ENCODE results near the gene ZC3H12A.

The ZC3H12A gene

DNA sequence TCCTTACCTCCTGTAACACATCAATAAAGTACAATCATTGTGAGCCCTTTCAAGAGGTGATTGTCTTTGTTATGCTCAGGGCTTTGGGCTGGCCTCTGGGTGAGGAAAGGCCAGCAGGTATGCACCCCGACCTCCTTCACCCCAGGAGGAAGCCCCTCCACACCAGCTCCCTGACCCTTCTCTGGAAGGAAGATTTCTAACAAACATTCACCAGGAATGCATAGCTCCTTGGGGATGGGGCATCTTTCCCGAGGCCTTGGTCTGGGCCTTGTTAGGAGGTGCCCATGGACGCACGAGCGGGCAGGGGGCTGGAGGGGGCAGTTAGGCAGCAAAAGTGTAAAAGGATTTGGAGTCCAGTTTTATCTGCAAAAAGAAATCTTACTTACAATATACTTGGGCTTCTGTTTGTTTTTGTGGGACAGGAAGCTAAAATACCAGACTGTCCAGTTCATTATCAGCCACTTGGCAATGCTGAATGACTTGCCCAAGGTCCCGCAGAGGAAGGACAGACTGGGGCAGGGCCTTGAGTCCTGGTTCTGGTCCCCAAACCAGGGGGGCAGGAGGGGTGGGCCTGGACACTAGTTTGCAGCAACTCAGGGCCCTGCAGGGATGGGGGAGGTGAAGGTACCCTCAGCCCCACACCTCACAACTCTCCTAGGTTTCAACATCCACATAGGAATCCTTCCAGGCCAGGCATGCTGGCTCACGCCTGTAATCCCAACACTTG lies 10.1 kb downstream of the ZC3H12A start:
- no peak for DNase-seq (ENCODE audit: low read depth, low spot score)
- H3K4me3 ChIP-seq (ENCODE audit: low read depth, low read length): no peak overlapping the region
- in situ Hi-C loops (cut with HindIII; ENCODE audit: low sequenced_read_pairs): no loop called here
- no peak for TF ChIP-seq CTCF (IDR thresholded peaks at IDR 0.05; ENCODE audit: low read depth, low read length)

DNA sequence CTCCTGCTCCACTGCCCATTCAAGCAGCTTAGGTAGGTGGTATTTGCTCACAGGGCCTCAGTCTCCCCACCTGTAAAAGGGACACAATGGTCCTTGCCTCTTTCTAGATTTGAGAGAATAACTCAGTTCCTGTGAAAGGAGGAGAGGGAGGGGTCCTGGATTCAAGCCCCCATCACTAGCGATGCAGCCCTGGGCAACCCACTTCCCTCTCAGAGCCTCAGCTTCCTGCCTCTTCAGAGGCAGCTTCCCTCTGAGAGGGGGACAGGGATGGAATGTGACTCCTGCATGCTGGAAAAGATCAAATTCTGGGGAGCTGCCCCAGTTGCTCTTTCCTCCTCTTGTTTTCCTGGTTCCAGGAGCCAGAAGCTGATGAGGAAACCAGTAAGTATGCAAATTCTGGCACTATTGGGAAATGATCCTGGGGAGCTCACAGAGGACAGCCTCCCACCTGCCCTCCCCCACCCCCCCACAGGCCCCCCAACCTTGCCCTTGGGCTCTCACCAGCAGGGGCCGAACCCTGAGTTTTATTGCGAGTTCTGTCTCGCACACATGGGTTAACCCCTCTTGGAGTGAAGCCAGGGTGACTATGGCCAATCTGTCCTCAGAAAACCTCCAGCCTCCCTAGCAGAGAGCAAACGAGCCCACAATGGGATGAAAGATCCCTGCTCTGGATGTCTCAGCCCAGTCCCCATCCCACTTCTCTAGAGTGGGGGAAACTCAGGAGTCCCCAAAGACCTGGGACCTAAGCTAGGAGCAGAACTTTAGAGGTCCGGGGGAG lies 11.7 kb downstream of the ZC3H12A start:
- no peak for TF ChIP-seq CTCF (IDR thresholded peaks at IDR 0.05; ENCODE audit: low read depth, low read length)
- DNase-seq (ENCODE audit: low read depth, low spot score): no peak
- H3K4me3 ChIP-seq (ENCODE audit: low read depth, low read length): no peak overlapping the region
- in situ Hi-C loops (cut with HindIII; ENCODE audit: low sequenced_read_pairs): no loop called here

GRCh38 chr1:37486680-37487618 lies 12.6 kb downstream of the ZC3H12A start:
- peak; percentile 99 for TF ChIP-seq CTCF (IDR thresholded peaks at IDR 0.05; ENCODE audit: low read depth, low read length)
- H3K4me3 ChIP-seq (ENCODE audit: low read depth, low read length): no peak overlapping the region
- DNase-seq (ENCODE audit: low read depth, low spot score): peak; percentile 66
- in situ Hi-C loops (cut with HindIII; ENCODE audit: low sequenced_read_pairs): no loop called here

DNA sequence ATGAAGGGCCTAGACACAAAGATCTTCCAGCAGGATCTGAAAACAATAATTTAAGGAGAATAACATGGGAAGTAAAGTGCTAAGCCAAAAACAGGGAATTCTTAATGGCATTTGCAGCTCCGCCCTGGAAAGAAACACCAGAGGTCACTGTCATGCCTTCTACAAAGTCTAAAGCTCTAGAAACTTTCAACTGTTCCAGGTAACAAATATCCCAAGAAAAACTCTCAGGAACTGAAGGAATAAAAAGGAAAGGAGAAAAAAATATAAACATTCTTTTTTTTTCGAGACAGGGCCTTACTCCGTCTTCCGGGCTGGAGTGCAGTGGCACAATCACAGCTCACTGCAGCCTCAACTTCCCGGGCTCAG lies 13.2 kb downstream of the ZC3H12A start:
- in situ Hi-C loops (cut with HindIII; ENCODE audit: low sequenced_read_pairs): no loop called here
- TF ChIP-seq CTCF (IDR thresholded peaks at IDR 0.05; ENCODE audit: low read depth, low read length): no peak
- no peak for DNase-seq (ENCODE audit: low read depth, low spot score)
- no peak overlapping the region for H3K4me3 ChIP-seq (ENCODE audit: low read depth, low read length)

- in situ Hi-C loops (cut with HindIII; ENCODE audit: low sequenced_read_pairs): no loop called here
- no peak for TF ChIP-seq CTCF (IDR thresholded peaks at IDR 0.05; ENCODE audit: low read depth, low read length)
- no peak for DNase-seq (ENCODE audit: low read depth, low spot score)
- no peak overlapping the region for H3K4me3 ChIP-seq (ENCODE audit: low read depth, low read length)
These were observed 19.1 kb downstream of the ZC3H12A start for GRCh38 chr1:37493336-37494098.

GRCh38 chr1:37495875-37496274 lies 21.5 kb downstream of the ZC3H12A start:
- H3K4me3 ChIP-seq (ENCODE audit: low read depth, low read length): no peak overlapping the region
- no peak for DNase-seq (ENCODE audit: low read depth, low spot score)
- TF ChIP-seq CTCF (IDR thresholded peaks at IDR 0.05; ENCODE audit: low read depth, low read length): no peak
- in situ Hi-C loops (cut with HindIII; ENCODE audit: low sequenced_read_pairs): no loop called here
